Measurements from ENCODE around the gene MCM9. TPM values are rescaled to one million over a fixed set of nuclear protein-coding genes. Genes with fewer than 3 reads are reported as not detected.

Gene MCM9
- total and polyA plus RNA-seq, 2 of the 13 experiments (the other 11 are each of a cell fraction or from before 2014, with no cell fraction given): 3.8 to 17.2 TPM

- TF ChIP-seq, protein P1, sequence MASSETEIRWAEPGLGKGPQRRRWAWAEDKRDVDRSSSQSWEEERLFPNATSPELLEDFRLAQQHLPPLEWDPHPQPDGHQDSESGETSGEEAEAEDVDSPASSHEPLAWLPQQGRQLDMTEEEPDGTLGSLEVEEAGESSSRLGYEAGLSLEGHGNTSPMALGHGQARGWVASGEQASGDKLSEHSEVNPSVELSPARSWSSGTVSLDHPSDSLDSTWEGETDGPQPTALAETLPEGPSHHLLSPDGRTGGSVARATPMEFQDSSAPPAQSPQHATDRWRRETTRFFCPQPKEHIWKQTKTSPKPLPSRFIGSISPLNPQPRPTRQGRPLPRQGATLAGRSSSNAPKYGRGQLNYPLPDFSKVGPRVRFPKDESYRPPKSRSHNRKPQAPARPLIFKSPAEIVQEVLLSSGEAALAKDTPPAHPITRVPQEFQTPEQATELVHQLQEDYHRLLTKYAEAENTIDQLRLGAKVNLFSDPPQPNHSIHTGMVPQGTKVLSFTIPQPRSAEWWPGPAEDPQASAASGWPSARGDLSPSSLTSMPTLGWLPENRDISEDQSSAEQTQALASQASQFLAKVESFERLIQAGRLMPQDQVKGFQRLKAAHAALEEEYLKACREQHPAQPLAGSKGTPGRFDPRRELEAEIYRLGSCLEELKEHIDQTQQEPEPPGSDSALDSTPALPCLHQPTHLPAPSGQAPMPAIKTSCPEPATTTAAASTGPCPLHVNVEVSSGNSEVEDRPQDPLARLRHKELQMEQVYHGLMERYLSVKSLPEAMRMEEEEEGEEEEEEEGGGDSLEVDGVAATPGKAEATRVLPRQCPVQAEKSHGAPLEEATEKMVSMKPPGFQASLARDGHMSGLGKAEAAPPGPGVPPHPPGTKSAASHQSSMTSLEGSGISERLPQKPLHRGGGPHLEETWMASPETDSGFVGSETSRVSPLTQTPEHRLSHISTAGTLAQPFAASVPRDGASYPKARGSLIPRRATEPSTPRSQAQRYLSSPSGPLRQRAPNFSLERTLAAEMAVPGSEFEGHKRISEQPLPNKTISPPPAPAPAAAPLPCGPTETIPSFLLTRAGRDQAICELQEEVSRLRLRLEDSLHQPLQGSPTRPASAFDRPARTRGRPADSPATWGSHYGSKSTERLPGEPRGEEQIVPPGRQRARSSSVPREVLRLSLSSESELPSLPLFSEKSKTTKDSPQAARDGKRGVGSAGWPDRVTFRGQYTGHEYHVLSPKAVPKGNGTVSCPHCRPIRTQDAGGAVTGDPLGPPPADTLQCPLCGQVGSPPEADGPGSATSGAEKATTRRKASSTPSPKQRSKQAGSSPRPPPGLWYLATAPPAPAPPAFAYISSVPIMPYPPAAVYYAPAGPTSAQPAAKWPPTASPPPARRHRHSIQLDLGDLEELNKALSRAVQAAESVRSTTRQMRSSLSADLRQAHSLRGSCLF (CRISPR knock-in tag; IDR thresholded peaks at IDR 0.05; ENCODE audit: borderline replicate concordance): no peak; the same call in 1 of the 2 replicates
- TF ChIP-seq ZNF589 (CRISPR knock-in tag; conservative IDR thresholded peaks at IDR 0.05) (no peak), PAX8 (CRISPR knock-in tag; IDR thresholded peaks at IDR 0.05; ENCODE audit: borderline replicate concordance) (peak; percentile 81; the same call in 1 of the 2 replicates), MEF2D (CRISPR knock-in tag; IDR thresholded peaks at IDR 0.05) (no peak; the same call in 1 of the 2 replicates), ZNF207 (IDR thresholded peaks at IDR 0.05; ENCODE audit: borderline replicate concordance) (no peak), NFIC (IDR thresholded peaks at IDR 0.05; ENCODE audit: low read length) (no peak), ERF (CRISPR knock-in tag; IDR thresholded peaks at IDR 0.05) (no peak; the same call in none of the 2 replicates), ATF5 (CRISPR knock-in tag; IDR thresholded peaks at IDR 0.05; ENCODE audit: low read depth) (peak; percentile 66; the same call in 1 of the 2 replicates), SRSF9 (IDR thresholded peaks at IDR 0.05; ENCODE audit: borderline replicate concordance, insufficient read depth, low read depth, low read length, poor library complexity, severe bottlenecking) (no peak), ZBTB42 (CRISPR knock-in tag; IDR thresholded peaks at IDR 0.05) (peak; percentile 77; the same call in 1 of the 2 replicates), GATAD1 (CRISPR knock-in tag; IDR thresholded peaks at IDR 0.05) (peak; percentile 50), HDAC2 (CRISPR knock-in tag; IDR thresholded peaks at IDR 0.05) (peak; percentile 13; the same call in 1 of the 2 replicates), JARID2 (CRISPR knock-in tag; IDR thresholded peaks at IDR 0.05; ENCODE audit: insufficient replicate concordance) (no peak), NCOA2 (CRISPR knock-in tag; IDR thresholded peaks at IDR 0.05) (0 out of 2 replicates have a peak, but pooled peaks have one; percentile 11)
- TF ChIP-seq, protein P2, sequence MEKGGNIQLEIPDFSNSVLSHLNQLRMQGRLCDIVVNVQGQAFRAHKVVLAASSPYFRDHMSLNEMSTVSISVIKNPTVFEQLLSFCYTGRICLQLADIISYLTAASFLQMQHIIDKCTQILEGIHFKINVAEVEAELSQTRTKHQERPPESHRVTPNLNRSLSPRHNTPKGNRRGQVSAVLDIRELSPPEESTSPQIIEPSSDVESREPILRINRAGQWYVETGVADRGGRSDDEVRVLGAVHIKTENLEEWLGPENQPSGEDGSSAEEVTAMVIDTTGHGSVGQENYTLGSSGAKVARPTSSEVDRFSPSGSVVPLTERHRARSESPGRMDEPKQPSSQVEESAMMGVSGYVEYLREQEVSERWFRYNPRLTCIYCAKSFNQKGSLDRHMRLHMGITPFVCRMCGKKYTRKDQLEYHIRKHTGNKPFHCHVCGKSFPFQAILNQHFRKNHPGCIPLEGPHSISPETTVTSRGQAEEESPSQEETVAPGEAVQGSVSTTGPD (CRISPR knock-in tag; IDR thresholded peaks at IDR 0.05): no peak
- TF ChIP-seq, protein P3, sequence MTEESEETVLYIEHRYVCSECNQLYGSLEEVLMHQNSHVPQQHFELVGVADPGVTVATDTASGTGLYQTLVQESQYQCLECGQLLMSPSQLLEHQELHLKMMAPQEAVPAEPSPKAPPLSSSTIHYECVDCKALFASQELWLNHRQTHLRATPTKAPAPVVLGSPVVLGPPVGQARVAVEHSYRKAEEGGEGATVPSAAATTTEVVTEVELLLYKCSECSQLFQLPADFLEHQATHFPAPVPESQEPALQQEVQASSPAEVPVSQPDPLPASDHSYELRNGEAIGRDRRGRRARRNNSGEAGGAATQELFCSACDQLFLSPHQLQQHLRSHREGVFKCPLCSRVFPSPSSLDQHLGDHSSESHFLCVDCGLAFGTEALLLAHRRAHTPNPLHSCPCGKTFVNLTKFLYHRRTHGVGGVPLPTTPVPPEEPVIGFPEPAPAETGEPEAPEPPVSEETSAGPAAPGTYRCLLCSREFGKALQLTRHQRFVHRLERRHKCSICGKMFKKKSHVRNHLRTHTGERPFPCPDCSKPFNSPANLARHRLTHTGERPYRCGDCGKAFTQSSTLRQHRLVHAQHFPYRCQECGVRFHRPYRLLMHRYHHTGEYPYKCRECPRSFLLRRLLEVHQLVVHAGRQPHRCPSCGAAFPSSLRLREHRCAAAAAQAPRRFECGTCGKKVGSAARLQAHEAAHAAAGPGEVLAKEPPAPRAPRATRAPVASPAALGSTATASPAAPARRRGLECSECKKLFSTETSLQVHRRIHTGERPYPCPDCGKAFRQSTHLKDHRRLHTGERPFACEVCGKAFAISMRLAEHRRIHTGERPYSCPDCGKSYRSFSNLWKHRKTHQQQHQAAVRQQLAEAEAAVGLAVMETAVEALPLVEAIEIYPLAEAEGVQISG (CRISPR knock-in tag; IDR thresholded peaks at IDR 0.05): peak; percentile 85
- TF ChIP-seq, protein P4, sequence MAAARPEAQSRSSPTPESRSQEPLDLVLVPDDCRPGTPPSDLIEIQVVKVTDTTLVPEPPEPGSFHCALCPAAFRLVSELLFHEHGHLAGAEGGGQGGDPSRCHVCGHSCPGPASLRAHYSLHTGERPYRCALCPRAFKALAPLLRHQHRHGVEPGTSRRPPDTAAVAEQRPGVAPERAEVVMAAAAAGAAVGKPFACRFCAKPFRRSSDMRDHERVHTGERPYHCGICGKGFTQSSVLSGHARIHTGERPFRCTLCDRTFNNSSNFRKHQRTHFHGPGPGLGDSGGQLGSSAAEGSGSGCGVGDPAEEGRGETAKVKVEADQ (CRISPR knock-in tag; IDR thresholded peaks at IDR 0.05; ENCODE audit: borderline replicate concordance): peak; percentile 84; the same call in 1 of the 2 replicates
These were observed at the start of gene MCM9 (continued) for GRCh38 chr6:118934461-118935330.
